Stimulated activated CD4-positive, alpha-beta T cell treated with anti-CD3 and anti-CD28 coated beads, Interleukin-2, amount 100 ng/mL, for 24 hours (primary cell): Measurements from ENCODE around the gene CRYBG2.
"Not testable (repeated sequence)": the region's sequence is repeated elsewhere in the genome, so short reads cannot be mapped to it uniquely, and the experiment has no call there.

ENCODE experiments used
- DNase-seq, 2 donors: peaks; one replicate each; pipeline ENCODE4 v3.0.0-alpha.2; 2020

The CRYBG2 gene

DNA sequence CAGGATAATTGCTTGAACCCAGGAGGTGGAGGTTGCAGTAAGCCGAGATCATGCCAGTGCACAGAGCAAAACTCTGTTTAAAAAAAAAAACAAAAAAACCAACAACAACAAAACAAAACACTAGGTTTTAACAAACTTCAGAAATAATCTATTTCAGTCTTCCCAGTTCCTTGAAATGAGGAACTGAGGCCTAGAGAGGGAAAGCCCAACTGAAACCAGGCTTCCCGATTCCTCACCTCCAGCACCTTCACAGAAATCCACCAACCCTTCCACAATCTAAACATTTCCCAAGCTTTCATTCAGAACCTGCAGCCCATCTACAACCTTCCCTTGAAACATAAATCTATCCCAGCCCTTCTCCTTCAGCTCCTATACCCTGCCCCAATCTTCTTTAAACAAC, 36.8 kb downstream of the CRYBG2 start:
- no peak for DNase-seq

DNA sequence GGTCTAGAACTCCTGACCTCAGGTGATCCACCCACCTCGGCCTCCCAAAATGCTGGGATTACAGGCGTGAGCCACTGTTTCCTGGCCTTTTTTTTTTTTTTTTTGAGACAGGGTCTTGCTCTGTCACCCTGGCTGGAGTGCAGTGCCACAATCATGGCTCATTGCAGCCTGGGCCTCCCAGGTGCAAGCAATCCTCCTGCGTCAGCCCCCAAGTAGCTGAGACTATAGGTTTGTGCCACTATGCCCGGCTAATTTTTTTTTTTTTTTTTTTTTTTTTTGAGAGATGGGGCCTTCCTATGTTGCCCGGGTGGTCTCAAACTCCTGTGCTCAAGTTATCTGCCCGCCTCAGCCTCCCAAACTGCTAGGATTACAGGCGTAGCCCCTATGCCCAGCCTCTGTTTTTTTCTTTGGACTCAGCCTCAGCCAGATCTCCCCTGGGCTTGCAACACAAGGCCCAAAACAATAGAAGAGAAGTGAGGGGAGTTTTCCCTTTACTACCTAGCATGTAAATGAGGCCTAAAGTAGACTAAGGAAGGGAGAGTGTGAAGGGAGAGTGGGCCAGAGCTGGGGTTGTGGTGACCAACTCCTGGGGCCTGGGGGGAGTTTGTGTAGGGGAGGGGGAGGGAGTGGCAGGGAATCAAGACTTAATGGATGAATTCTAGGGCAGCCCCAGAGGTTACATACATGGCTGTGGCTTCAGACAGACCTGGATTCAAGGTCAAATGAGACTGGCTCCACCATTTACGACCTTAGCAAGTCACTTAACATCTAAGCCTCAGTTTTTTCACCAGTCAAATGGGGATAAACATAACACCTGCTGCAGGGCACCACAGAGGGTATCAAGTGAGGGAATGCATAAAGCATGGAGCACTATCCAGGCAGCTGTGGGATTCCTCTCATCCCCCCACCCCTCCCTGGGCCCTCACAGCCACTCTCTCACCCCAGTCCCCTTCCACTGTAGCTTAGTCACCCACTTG, 37.8 kb downstream of the CRYBG2 start:
- DNase-seq = no peak

DNA sequence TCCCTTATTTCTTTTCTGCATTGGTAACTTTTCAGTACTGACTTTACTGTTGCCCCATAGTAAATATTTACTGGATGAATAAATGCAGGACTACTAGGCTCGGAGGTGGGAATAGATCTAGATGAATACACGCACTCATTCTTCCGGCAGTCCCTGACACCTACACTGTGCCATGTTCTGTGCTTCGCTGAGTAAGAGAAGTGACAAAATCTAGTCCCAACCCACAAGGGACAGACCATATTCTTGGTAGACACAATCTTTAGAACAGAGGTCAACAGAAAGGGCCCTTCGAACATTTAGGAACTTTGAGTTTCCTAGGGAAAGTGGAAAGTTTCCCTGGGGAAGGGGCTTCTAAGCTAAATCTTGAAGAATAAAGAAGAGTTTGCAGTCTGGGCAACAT, 39.4 kb downstream of the CRYBG2 start:
- no peak for DNase-seq

DNA sequence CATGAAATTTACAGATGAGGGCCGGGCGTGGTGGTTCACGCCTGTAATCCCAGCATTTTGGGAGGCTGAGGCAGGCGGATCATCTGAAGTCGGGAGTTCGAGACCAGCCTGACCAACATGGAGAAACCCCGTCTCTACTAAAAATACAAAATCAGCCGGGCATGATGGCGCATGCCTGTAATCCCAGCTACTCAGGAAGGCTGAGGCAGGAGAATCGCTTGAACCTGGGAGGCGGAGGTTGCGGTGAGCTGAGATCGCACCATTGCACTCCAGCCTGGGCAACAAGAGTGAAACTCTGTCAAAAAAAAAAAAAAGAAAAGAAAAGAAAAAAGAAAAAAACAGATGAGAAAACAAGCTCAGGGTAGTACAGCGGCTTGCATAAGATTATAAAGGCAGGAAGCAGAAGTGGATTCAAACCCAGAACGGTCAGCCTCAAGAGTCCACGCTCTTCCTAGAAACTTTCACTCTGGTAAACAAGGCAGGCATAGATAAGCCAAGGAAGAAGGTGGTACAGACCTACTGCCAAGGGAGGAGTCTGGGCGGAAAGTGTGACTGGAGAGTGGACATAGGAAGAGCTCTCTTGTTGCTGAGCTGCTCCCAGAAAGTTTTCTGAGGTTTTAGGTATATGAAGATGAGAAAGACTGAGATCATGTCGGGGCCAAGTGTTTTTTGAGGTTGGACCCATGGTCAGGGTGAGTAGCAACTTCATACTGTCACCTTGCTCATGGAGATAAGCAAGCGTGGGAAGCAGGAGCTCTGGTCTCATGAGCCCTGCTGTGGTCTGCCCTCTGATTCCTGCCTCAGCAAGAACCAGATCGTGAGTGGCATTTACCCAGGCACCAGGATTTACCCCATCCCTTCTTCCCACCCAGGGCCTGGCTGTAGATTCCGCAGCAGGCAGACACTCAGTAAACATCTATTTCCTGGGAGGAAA, 45.7 kb downstream of the CRYBG2 start:
- peak; percentile 27 to 34 for DNase-seq

DNA sequence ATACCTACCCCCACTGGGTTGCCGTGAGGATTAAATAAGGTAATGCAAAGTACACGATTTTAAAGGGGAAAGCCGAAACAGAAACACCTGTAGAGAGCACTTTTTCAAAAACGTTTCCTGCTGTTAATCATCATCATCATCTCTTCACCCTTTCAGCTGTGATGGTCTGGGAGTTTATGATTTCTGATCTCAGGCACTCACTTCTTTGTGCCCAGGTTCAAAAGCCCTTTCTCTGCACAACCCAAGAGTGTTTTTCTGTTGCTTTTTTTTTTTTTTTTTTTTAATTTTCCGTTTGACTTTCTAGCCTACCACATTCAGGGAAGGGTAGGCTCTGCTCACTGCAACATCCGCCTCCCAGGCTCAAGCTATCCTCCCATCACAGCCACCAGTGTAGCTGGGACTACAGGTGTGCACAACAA, 46.6 kb downstream of the CRYBG2 start:
- DNase-seq = peak in 1 of 2 donors; percentile 29

DNA sequence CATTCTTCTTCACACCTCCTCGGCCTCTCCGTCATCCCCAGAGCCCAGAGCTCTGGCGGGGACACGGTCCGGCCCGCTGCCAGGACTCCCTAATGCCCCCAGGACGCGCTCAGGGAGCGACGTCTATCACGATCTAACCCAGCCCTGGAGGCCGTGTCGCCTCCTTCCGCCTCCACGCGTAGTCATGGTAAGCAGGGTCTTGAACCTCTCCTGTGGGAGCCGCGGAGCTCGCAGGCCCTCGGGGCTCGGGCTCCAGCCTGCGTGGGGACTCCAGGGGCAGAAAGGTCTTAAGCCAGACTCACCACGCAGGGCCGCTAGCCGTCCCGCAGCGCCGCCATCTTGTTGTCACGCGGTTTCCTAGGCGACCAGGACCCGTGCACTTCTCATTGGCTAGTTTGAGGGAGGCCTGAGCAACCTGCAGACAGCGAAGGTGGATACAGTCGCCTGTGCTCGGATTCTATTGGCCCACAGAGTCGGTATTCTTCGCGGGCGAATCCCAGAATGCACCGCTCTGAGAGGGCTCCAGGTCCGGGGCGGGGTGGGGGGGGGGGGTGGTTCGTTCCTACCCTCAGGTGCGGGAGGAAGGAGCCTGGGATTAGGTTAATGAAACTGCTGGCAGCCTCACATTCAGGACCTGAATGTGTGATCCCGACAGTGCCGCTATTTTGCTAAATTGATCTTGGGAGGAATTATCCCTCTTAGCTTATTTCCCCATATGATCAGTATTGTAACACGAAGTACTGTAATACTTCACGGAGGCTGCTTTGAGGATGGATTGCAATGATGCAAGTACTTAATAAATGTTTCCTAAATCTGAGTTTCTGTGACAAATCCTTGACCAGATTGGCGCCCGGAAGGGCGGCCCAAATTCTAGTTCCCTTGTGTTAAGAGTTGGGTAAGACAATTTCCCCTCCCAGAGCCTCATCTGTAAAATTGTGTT, 47.4 kb downstream of the CRYBG2 start, which contains the start of gene UBXN11:
TSS of gene UBXN11 (minus strand) at position 347 of the 940 bp plus-strand sequence. CDS start 3,753 bp downstream, outside the sequence.
- DNase-seq = peak; percentile 92

DNA sequence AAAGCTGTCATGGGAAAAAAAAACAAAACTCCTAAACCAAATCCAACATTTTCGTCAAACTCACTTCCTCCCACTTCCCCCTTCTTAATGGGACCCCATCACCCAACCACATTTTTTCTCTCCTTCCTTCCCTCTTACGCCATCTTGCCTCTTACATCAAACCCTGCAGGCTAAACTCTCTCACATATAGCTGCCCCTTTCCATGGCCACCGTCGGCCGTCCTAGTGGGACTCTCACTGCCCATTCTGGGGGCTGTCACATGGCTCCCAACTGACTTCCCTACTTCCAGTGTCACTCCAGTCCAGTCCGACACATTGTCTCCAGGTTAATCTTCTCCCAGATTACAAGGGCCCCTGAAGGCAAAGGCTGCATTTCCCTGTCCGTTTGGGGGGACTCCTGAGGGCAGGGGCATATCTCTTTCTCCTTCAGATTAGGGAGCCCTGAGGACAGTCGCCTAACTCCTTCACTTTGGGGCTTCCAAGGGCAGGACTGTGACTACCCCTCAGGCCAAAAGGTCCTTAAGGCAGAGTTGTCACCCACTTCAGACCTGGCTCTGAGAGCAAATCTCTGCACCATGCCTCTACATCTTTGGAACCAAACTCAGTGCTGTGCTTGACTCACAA, 48.2 kb downstream of the CRYBG2 start:
- no peak for DNase-seq

DNA sequence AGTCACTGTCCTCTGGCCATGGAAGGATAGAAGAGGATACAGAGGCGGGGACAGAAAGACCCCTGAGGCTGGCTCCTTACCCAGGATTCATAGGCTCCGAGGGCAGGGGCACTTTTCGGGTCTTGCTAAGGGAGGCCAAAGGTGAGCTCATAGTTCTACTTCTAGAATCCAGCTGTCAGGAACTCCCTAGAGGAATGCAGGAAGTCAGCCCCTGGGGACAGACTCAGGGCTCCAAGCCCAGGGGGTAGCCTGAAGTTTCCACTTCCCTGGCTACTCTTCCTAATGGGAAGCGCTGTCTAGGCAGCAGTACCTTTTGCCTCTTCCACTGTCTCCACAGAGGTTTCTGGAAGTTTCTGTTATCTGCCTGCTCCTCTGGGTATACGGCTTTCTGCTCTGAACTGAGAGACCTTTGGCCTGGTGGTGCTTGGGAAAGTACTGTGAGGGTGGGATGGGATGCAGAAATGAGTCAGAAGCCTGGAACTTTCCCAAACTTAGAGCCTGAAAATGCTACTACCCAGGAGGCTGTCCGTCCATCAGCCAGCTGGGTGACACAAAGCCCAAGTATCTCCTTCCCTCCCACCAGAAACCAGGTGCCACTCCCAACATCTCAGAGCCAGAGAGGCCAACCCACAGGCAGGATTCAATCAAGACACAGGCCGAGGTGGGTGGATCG, 51.1 kb downstream of the CRYBG2 start:
- DNase-seq = no peak

DNA sequence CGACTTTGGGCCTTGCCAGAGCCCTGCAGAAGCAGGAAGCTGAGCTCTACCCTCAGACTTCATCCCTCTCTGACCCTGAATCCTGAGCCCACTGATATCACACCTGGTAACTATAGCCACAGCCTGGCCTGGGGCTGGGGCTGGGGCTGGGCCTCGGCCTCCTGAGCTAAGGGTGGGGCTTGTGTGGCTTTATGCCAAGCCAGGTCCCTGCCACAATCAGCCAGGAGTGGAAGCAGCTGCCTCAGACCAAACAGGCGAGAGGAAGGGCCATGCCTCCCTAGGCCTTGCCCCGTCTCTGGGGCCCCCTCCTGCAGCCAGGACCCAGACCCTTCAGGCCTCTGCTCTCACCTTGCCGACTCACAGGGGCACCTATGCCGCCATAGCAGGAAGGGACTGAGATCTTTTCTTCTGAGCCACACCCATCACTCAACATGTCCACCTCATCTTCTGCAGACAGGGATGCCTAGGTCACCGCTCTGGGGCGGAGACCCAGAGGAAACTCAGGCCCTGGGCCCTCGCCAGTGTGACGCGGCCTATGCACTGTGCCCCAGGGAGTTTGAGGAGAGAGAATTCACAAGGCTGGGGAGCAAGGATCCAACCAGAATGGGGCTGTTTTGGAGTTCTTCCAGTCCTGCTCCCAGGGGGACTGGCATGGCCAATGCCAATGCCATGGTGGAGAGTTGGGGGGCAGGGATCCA, 53.2 kb downstream of the CRYBG2 start:
- no peak for DNase-seq

DNA sequence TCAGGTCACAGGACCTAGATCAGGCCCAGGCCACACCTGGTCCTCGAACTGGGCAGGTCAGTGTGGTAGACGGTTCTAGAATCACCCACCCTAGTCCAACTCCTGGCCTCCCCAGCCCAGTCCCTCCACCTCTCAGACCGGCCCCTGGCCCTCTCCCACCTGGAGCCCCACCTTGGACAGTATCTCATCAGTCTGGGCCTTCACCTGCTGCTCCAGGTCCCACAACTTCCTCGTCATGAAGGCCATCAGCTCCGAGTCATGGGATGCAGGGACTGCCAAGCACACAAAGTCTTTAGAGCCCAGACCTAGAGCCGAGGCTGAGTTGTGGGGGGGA, 56.2 kb downstream of the CRYBG2 start:
- no peak for DNase-seq

DNA sequence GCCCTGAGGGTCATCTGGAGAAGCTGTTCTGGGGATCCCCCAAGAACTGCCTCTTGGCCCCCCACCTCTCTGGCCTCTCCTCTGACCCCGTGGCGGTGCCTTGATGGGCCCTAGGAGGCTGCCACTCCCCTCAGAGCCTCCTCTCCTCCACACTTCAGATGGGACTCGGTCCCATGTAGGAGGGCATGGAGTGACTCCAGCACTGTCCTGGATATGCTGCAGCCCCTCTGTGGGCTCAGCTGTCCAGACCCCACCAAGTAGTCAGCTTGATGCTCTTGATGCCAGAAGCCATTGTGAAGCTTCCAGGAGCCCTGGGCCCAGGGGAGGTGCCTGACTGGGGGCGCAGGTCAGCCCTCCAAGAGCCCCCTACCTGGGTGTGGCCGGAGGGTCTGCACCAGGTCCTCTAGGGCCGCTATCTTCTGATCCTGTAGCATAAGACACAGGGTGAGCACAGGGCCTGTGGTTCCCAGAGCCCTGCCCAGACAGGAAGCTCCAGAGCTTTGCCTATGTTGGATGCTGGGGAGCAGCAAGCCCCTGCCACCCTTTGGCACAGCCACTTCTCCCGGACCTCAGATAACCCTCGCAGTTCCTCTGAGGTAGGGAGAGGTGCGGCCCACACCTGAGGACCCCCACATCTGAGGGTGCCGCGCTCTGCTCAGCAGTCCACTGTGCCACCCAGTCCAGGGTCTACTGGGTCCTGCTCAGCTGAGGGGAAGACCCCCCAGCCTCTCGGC, 56.7 kb downstream of the CRYBG2 start:
- DNase-seq = no peak

DNA sequence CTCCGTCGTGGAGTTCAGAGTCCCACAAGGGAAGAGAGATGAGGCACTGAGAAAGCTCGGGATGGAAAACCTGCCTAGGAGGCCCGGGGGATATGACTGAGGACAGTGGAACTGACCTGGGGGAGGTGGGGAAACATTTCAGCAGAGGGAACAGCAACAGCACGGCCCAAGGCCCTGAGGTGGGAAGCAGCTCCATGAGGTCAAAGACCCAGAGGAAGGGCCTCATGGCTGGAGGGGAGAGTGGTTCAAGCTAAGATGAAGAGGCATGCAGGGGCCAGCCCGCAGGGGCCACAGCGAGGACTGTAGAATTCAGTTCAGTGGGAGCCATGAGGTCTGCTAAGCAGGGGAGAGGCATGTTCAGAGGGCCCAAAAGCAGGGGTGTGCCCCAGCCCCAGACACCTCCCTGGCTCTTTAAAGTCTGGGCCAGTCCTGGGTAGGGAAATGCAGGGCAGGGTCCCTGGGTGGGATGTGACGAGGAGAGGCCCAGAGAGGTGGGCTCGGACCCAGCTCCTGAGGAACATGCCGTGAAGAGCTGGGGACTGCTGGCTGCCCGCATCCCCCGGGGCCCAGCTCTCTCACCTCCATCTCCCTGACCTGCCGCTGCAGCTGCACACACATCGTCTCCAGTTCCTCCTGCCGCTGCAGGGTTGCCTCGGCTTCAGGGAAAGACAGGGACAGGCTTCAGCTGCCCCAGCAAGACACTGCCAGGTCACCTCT, 57.4 kb downstream of the CRYBG2 start:
- DNase-seq = no peak

DNA sequence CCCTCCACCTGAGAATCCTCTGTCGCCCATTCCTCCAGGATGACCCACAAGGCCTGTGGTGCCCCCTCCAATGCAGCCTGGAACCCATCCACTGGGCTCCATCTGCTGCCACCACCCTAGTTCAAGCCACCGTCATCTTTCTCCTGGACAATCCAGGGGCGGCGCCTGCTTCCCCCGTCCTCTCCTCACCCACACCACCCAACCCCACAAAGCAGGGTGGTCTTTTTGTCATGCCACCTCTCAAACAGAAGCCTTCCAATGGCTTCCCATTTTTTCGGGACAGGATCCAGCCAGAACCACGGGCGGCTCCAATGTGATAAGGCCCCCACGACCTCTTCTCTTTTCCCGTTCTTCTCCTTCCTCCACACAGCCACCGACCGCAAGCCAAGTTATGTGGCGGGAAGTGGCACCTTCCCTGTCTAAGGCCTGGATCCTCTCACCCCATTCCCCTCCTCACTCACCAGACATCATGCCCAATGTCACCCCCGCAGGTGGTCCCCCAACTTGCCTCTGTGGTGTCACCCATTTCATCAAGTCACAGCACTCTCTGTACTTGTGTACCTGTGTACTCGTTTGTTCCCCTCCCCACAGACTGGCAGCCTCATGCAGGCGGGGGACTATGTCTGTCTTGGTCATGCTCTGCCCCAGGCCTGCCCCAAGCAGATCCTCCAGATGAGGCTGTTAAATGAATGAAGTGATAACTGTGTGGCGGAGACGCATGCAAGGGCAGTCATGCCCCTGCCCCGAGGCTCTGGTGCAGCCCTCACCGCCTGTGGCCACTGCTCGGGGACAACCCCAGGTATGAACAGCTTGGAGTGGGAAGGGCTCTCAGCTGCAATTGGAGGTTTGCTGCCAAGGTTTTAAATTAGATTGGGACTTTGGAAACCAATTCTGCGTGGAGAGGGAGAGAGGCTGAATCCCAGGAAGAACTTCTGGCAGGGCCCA, 58.5 kb downstream of the CRYBG2 start:
- no peak for DNase-seq

DNA sequence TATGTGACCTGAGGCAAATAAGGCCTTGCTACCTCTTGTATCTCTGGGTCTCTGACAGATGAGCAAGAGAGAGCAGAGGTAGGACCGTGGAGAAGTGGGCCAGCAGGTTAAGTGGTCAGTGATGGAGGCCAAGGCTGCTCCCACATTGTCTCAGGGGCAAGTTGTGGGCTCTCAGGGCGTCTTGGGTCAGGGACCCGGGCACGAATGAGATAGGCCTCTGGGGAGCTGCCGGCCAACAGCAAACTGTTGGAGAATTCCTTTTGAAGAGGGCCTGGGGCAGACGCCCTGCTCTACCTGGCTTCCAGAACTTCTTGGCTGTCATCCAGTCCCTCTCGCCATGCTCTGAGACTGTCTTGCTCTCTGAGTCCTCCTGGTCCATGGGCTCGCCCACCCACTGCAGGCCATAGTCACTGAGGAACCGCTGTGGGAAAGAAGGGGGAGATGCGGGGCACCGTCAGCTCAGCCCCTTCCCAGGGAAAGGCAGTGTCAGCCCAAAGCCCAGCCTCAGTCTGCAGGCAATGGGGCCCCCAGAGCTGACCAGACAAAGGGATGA, 59.9 kb downstream of the CRYBG2 start:
- DNase-seq = no peak

DNA sequence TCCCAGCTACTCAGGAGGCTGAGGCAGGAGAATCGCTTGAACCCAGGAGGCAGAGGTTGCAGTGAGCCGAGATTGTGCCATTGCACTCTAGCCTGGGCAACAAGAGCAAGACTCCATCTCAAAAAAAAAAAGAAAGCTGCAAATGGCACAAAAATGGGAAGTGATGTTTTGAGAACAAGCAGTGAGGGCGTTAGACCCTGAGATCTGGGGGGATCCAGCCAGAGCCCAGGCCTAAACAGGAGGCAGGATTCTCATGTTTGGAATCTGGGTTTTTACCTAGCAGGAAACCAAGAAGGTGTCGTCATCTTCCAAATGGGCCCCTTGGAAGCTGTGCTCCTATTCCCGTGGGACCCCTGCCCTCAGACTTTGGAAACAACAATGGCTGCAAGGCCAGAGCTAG, 61.2 kb downstream of the CRYBG2 start:
- DNase-seq = not testable (repeated sequence)

DNA sequence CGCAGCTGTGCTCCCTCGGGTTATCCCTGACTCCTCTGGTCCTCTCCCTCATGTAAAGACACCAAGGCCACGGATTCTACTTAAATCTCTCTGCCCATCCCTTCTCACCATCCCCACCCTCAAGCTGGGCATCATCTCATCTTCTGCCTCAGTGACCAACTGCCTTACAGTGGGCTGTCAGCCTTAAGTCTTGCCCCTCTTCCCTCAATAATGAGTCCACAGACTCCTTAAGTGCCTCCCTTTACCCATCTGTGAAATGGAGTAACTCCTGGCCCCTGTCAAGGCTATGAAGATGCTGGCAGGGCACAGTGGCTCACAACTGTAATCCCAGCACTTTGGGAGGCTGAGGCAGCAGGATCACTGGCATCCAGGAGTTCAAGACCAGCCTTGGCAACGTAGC, 62.0 kb downstream of the CRYBG2 start:
- no peak for DNase-seq

DNA sequence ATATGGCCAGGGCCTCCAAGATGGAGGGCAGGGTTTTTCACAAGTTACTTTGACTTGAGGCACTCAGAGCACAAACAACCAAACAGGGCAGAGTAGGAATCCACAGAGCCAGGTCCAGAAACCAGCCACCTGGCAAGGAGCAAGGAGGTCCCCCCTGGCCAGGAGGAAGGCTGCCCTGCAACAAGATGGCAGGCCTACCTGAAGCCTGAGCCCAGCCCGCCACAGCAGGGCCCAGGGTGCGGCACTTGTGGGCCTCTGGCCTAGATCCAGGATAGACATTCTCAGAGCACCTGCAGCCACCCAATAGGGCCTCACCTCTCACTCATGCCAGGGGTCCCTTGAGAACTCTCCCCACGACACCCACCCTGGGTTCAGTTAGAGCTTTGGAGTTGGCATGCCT, 62.5 kb downstream of the CRYBG2 start:
- no peak for DNase-seq

DNA sequence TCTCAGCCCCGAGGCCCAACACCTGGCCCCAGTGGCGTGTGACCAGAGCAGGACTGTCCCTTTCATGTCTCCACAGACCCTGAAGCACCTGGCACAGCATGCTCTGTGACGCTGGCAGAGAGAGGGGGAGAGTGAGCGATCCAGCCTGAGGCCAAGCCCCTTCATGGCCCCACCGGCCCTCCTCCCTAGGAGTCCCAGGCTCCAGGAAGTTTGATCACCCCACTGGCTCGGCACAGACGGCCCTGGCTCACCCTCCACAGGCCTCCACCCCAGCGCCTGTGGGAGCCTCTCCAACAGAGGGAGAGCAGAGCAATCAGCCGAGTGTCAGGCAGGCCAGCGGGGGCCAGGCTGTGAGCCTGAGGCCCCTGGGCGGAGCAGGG, 63.1 kb downstream of the CRYBG2 start:
- no peak for DNase-seq
